Natural killer cell (primary cell): ENCODE data around the gene SEMA3C. TPM values are rescaled to one million over a fixed set of nuclear protein-coding genes. Genes with fewer than 3 reads are reported as not detected.
A peak's percentile ranks its signal among the peaks of the same experiment; 100 is the strongest.

Experiments
- ATAC-seq, 3 donors: fragments of 150-1000 bp in 2 of 3; fragments of 200-7000 bp in 1 of 3; cut with Tn5 transposase; 1 replicate in 1 of 3; 2 replicates in 2 of 3; pipeline ENCODE4 v1.10.0; 2021; ENCODE audit warnings: mild to moderate bottlenecking in 2 of 3, moderate library complexity in 2 of 3
- DNase-seq, 2 donors: peaks; one replicate each; pipeline versions ENCODE4 v3.0.0 to v3.0.0-alpha.2; 2013 to 2021; ENCODE audit warnings: mixed read lengths in 1 of 2
- H3K27ac ChIP-seq: one replicate; pipeline ENCODE4 v1.5.1; 2013; ENCODE audit warnings: mild to moderate bottlenecking, low read length
- H3K27me3 ChIP-seq: one replicate; pipeline ENCODE4 v1.6.1; 2013; ENCODE audit warnings: low read length; ENCODE audit not compliant: control insufficient read depth, insufficient read depth
- H3K36me3 ChIP-seq: one replicate; pipeline ENCODE4 v1.6.1; 2013; ENCODE audit warnings: low read length; ENCODE audit not compliant: control insufficient read depth, insufficient read depth
- H3K4me1 ChIP-seq: one replicate; pipeline ENCODE4 v1.6.1; 2013; ENCODE audit warnings: low read length; ENCODE audit not compliant: control insufficient read depth, insufficient read depth
- H3K4me3 ChIP-seq: one replicate; pipeline ENCODE4 v1.5.1; 2013; ENCODE audit warnings: low read length
- H3K9me3 ChIP-seq: one replicate; pipeline ENCODE4 v1.6.1; 2013; ENCODE audit warnings: low read length; ENCODE audit not compliant: control insufficient read depth, insufficient read depth
- H3K27ac Mint-ChIP-seq, 2 donors: one replicate each; pipeline ENCODE4 v1.8.0; 2022; ENCODE audit warnings: mild to moderate bottlenecking in 2 of 2, mixed read lengths in 2 of 2, moderate library complexity in 1 of 2
- H3K27me3 Mint-ChIP-seq, 2 donors: one replicate each; pipeline ENCODE4 v1.8.0; 2022; ENCODE audit warnings: low read depth in 2 of 2, mixed read lengths in 2 of 2
- H3K36me3 Mint-ChIP-seq: one replicate; pipeline ENCODE4 v1.8.0; 2022; ENCODE audit warnings: mixed read lengths
- H3K4me1 Mint-ChIP-seq, 2 donors: one replicate each; pipeline ENCODE4 v1.8.0; 2022; ENCODE audit warnings: mixed read lengths in 2 of 2
- H3K4me3 Mint-ChIP-seq: one replicate; pipeline ENCODE4 v1.8.0; 2022; ENCODE audit warnings: mild to moderate bottlenecking, moderate library complexity, mixed read lengths
- H3K9me3 Mint-ChIP-seq, 2 donors: one replicate each; pipeline ENCODE4 v1.8.0; 2022; ENCODE audit warnings: mixed read lengths in 2 of 2
- CTCF ChIP-seq: fragments of 200-600 bp; IDR thresholded peaks from one replicate; pipeline ENCODE4 v1.8.0; 2022; ENCODE audit warnings: antibody characterized with exemption
- WGBS: methylation state at CpG from one replicate; pipeline ENCODE4 v1.1.7; 2013; ENCODE audit warnings: missing lambda C conversion rate; ENCODE audit not compliant: insufficient coverage; 5-methylcytosine and 5-hydroxymethylcytosine counted together
- intact Hi-C: fragments of 100-400 bp; cut with micrococcal nuclease; formaldehyde crosslinking; loops from one replicate; pipeline ENCODE4 v1.14.2; 2022
- total RNA-seq, 4 donors: library from RNA; stranded (reverse); fragments of 120-200 nt in 1 of 4; gene quantifications; one replicate each; pipeline versions ENCODE4 v1.2.3 to v1.2.4, GENCODE V29; 2013 to 2022

SEMA3C gene
- 10 to 100 TPM in 1 of 3 donors, under 1 TPM in 2; 0.41 to 12.2 (median 0.94) TPM for total RNA-seq
- 1.6 TPM for total RNA-seq (2013)

- peak; percentile 60 to 95 (median 93) for ATAC-seq
- Histone ChIP-seq H3K4me1 (peaks cover 7% of the 10 kb centered on the region), H3K9me3 (no peaks in the 10 kb centered on the region), H3K4me3 (peak within 1 kb of the TSS; percentile 9), H3K36me3 (no peaks in the 10 kb centered on the region), H3K27me3 (peaks cover 4% of the 10 kb centered on the region), H3K27ac (no peak within 1 kb of the TSS)
- no peak within 1 kb of the TSS for H3K27ac Mint-ChIP-seq
- no peaks in the 10 kb centered on the region for H3K9me3 Mint-ChIP-seq
- peak within 1 kb of the TSS; percentile 57 for H3K4me3 Mint-ChIP-seq
- peak in 1 of 2 donors; percentile 16 for DNase-seq
- H3K27me3 Mint-ChIP-seq, result peaks cover 19 to 50% of the 10 kb centered on the region in 2 donors
- WGBS, result 5% methylated on average over 71 of the region's 71 CpGs
- TF ChIP-seq CTCF, result no peak
- H3K36me3 Mint-ChIP-seq, result no peaks in the 10 kb centered on the region
- H3K4me1 Mint-ChIP-seq, result peaks cover 4 to 8% of the 10 kb centered on the region in 2 donors
- intact Hi-C loops, result no loop called here
These were observed at the start of gene SEMA3C for GRCh38 chr7:80918909-80919721. Gene SEMA3C, minus strand, starts transcription at chr7:80919051. Its CDS starts 2,270 bp downstream, at chr7:80916781.

GRCh38 chr7:80968606-80969005 is 49.8 kb upstream of the SEMA3C start:
- H3K4me3 Mint-ChIP-seq, result no peak overlapping the region
- Histone ChIP-seq H3K9me3 (no peaks in the 10 kb centered on the region), H3K4me1 (no peaks in the 10 kb centered on the region), H3K27ac (no peak overlapping the region), H3K4me3 (no peak overlapping the region), H3K27me3 (no peaks in the 10 kb centered on the region), H3K36me3 (no peaks in the 10 kb centered on the region)
- no peak for TF ChIP-seq CTCF
- no peaks in the 10 kb centered on the region for H3K27me3 Mint-ChIP-seq
- intact Hi-C loops, result no loop called here
- DNase-seq (no peak), ATAC-seq (no peak)
- whole genome bisulfite sequencing, result 95% methylated on average over 2 of the region's 2 CpGs
- peaks cover 3 to 4% of the 10 kb centered on the region in 2 donors for H3K9me3 Mint-ChIP-seq
- H3K36me3 Mint-ChIP-seq, result no peaks in the 10 kb centered on the region
- no peaks in the 10 kb centered on the region for H3K4me1 Mint-ChIP-seq
- no peak overlapping the region for H3K27ac Mint-ChIP-seq

DNA sequence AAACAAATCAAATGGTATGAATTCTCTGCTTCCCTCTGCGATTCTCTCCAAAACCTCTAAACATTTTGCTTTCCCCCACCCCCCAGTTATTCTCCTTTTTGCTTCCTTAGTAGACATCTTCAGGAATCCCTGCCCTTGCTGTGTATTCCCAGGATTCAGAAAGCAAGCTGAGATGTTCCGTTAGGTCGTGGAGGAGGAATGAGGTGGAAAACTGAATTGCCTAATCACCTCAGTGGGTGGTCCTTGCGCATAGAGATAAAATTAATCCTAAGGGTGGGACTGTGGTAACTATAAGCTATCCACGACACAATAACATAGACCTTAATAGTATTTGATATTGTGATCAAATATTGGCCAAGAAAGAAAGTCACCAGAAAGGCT is 49.1 kb upstream of the SEMA3C start:
- Mint-ChIP-seq H3K36me3 (no peaks in the 10 kb centered on the region), H3K4me1 (no peaks in the 10 kb centered on the region), H3K4me3 (no peak overlapping the region), H3K9me3 (peaks cover 3 to 4% of the 10 kb centered on the region in 2 donors), H3K27ac (no peak overlapping the region), H3K27me3 (no peaks in the 10 kb centered on the region)
- DNase-seq, result no peak
- no peak for ATAC-seq
- H3K36me3 ChIP-seq, result no peaks in the 10 kb centered on the region
- WGBS, result 84% methylated on average over 3 of the region's 5 CpGs
- no peaks in the 10 kb centered on the region for H3K27me3 ChIP-seq
- no peak for TF ChIP-seq CTCF
- H3K27ac ChIP-seq, result no peak overlapping the region
- H3K4me3 ChIP-seq, result no peak overlapping the region
- H3K9me3 ChIP-seq, result no peaks in the 10 kb centered on the region
- H3K4me1 ChIP-seq, result no peaks in the 10 kb centered on the region
- intact Hi-C loops, result no loop called here
